H1 (cell line): ENCODE measurements around the gene SLC7A14. TPM values are rescaled to one million over a fixed set of nuclear protein-coding genes. Genes with fewer than 3 reads are reported as not detected.

ENCODE experiments used
- CTCF ChIA-PET: fragments of 300-600 bp; sonication (Branson Sonifier 250); formaldehyde crosslinking; loops from one replicate; lab custom pipeline; 2021; ENCODE audit not compliant: partially characterized antibody; lab: Charles Lee
- POLR2A ChIA-PET: fragments of 300-600 bp; sonication (Branson Sonifier 250); formaldehyde crosslinking; loops from one replicate; lab custom pipeline; 2021; ENCODE audit warnings: inconsistent platforms; ENCODE audit not compliant: partially characterized antibody; lab: Charles Lee
- DNase-seq, 2 experiments: peaks; one replicate each; pipeline versions ENCODE4 v3.0.0 to v3.0.0-alpha.2; 2010 to 2022; ENCODE audit warnings: low spot score in 2 of 2, low read depth in 1 of 2, mixed read lengths in 1 of 2
- FAIRE-seq: peaks from 2 replicates; lab custom pipeline; 2011; peaks lifted over from hg19 to GRCh38; lab: Jason Lieb, UNC
- H2AFZ ChIP-seq: 2 replicates; pipeline ENCODE4 v1.8.1; 2012; ENCODE audit warnings: low read length, inconsistent platforms
- H2AK5ac ChIP-seq: 2 replicates; pipeline ENCODE4 v1.6.1; 2013; ENCODE audit warnings: low read depth, low read length
- H2BK120ac ChIP-seq: replicated peaks from 2 replicates; pipeline ENCODE3; 2013; ENCODE audit warnings: low read depth, low read length, inconsistent platforms
- H2BK12ac ChIP-seq: 2 replicates; pipeline ENCODE4 v1.6.1; 2013; ENCODE audit warnings: low read depth, low read length
- H2BK15ac ChIP-seq: 2 replicates; pipeline ENCODE4 v1.6.1; 2013; ENCODE audit warnings: low read length
- H2BK20ac ChIP-seq: 2 replicates; pipeline ENCODE4 v1.6.1; 2013; ENCODE audit warnings: low read length
- H2BK5ac ChIP-seq: 2 replicates; pipeline ENCODE4 v1.6.1; 2013; ENCODE audit warnings: low read depth, low read length
- H3K14ac ChIP-seq: 2 replicates; pipeline ENCODE4 v1.6.1; 2013; ENCODE audit warnings: inconsistent platforms; ENCODE audit not compliant: insufficient read length
- H3K18ac ChIP-seq: 2 replicates; pipeline ENCODE4 v1.6.1; 2013; ENCODE audit warnings: low read length; ENCODE audit errors: extremely low read depth
- H3K23ac ChIP-seq: 2 replicates; pipeline ENCODE4 v1.6.1; 2013; ENCODE audit warnings: inconsistent platforms; ENCODE audit not compliant: insufficient read length
- H3K23me2 ChIP-seq: 2 replicates; pipeline ENCODE4 v1.6.1; 2013; ENCODE audit warnings: low read depth, low read length
- H3K27ac ChIP-seq: 2 replicates; pipeline ENCODE4 v1.6.1; 2011; ENCODE audit warnings: low read depth, low read length, inconsistent platforms
- H3K27me3 ChIP-seq, 4 experiments: replicated peaks in 1 of 4; 1 replicate in 1 of 4; 2 replicates in 3 of 4; pipeline versions ENCODE4 v1.6.1 to v1.8.1; 2011 to 2013; ENCODE audit warnings: low read length in 3 of 4, mild to moderate bottlenecking in 3 of 4, inconsistent platforms in 2 of 4, mixed read lengths in 2 of 4, moderate library complexity in 1 of 4; ENCODE audit not compliant: control insufficient read depth in 3 of 4, insufficient read depth in 3 of 4; ENCODE audit errors: extremely low read depth in 1 of 4
- H3K36me3 ChIP-seq, 4 experiments: 2 replicates each; pipeline versions ENCODE4 v1.6.1 to v1.8.1; 2011 to 2013; ENCODE audit warnings: mild to moderate bottlenecking in 4 of 4, low read length in 3 of 4, moderate library complexity in 2 of 4, control low read depth in 1 of 4, inconsistent platforms in 1 of 4; ENCODE audit not compliant: insufficient read depth in 4 of 4, control insufficient read depth in 2 of 4
- H3K4ac ChIP-seq: replicated peaks from 2 replicates; pipeline ENCODE3; 2013; ENCODE audit warnings: low read length, low read depth, mixed read lengths, inconsistent platforms; ENCODE audit not compliant: insufficient read length
- H3K4me1 ChIP-seq, 4 experiments: replicated peaks in 1 of 4; 1 replicate in 1 of 4; 2 replicates in 3 of 4; pipeline versions ENCODE4 v1.6.1 to v1.8.1; 2011 to 2013; ENCODE audit warnings: low read length in 3 of 4, inconsistent platforms in 2 of 4, mixed read lengths in 1 of 4; ENCODE audit not compliant: insufficient read depth in 4 of 4, control insufficient read depth in 3 of 4
- H3K4me2 ChIP-seq, 2 experiments: 2 replicates each; pipeline versions ENCODE4 v1.6.1 to v1.8.1; 2011 to 2013; ENCODE audit warnings: low read depth in 2 of 2, low read length in 2 of 2, control low read depth in 1 of 2, inconsistent platforms in 1 of 2, mild to moderate bottlenecking in 1 of 2; ENCODE audit not compliant: insufficient read depth in 1 of 2
- H3K4me3 ChIP-seq, 4 experiments: fragments of 200-600, 300-600 bp in 1 of 4; sonication (generic), shearing (Covaris generic), sonication (Bioruptor Twin) in 1 of 4; 2 replicates each; pipeline versions ENCODE4 v1.5.1 to v1.8.1; 2011 to 2016; ENCODE audit warnings: low read length in 4 of 4, low read depth in 3 of 4, control low read depth in 2 of 4, inconsistent platforms in 2 of 4, mild to moderate bottlenecking in 2 of 4, mixed read lengths in 1 of 4, moderate library complexity in 1 of 4; ENCODE audit not compliant: insufficient read depth in 2 of 4; ENCODE audit errors: extremely low read depth in 1 of 4
- H3K56ac ChIP-seq: replicated peaks from 2 replicates; pipeline ENCODE3; 2013; ENCODE audit warnings: low read depth, mild to moderate bottlenecking, mixed read lengths, low read length, inconsistent platforms; ENCODE audit not compliant: insufficient read length
- H3K79me1 ChIP-seq: 2 replicates; pipeline ENCODE4 v1.6.1; 2013; ENCODE audit warnings: low read depth, low read length, control low read depth
- H3K79me2 ChIP-seq, 2 experiments: 2 replicates each; pipeline versions ENCODE4 v1.6.1 to v1.8.1; 2012 to 2013; ENCODE audit warnings: low read length in 2 of 2, mild to moderate bottlenecking in 2 of 2, inconsistent platforms in 1 of 2; ENCODE audit not compliant: insufficient read depth in 2 of 2, control insufficient read depth in 1 of 2
- H3K9ac ChIP-seq, 4 experiments: replicated peaks in 1 of 4; 1 replicate in 1 of 4; 2 replicates in 3 of 4; pipeline versions ENCODE4 v1.6.1 to v1.8.1; 2011 to 2013; ENCODE audit warnings: low read depth in 3 of 4, low read length in 3 of 4, control low read depth in 2 of 4, mild to moderate bottlenecking in 2 of 4, moderate library complexity in 2 of 4, inconsistent platforms in 1 of 4; ENCODE audit errors: extremely low read depth in 1 of 4
- H3K9me3 ChIP-seq, 2 experiments: 2 replicates each; pipeline versions ENCODE4 v1.6.1 to v1.8.1; 2012 to 2013; ENCODE audit warnings: mild to moderate bottlenecking in 2 of 2, moderate library complexity in 2 of 2, control low read depth in 1 of 2, inconsistent platforms in 1 of 2, low read depth in 1 of 2, low read length in 1 of 2, mixed read lengths in 1 of 2; ENCODE audit not compliant: insufficient read depth in 2 of 2
- H4K20me1 ChIP-seq, 2 experiments: replicated peaks in 1 of 2; 2 replicates each; pipeline versions ENCODE3 to v1.8.1; 2011 to 2013; ENCODE audit warnings: inconsistent platforms in 2 of 2, low read length in 2 of 2, mild to moderate bottlenecking in 1 of 2; ENCODE audit not compliant: insufficient read depth in 2 of 2, control insufficient read depth in 1 of 2
- H4K5ac ChIP-seq: 2 replicates; pipeline ENCODE4 v1.6.1; 2013; ENCODE audit warnings: low read length, low read depth, mixed read lengths, inconsistent platforms; ENCODE audit not compliant: insufficient read length
- H4K8ac ChIP-seq: 2 replicates; pipeline ENCODE4 v1.8.0; 2013; ENCODE audit warnings: mild to moderate bottlenecking, moderate library complexity, low read length, inconsistent platforms; ENCODE audit not compliant: insufficient read depth; ENCODE audit errors: extremely low read depth
- H4K91ac ChIP-seq: replicated peaks from 2 replicates; pipeline ENCODE3; 2013; ENCODE audit warnings: low read length, mixed read lengths, inconsistent platforms; ENCODE audit not compliant: insufficient read length
- ASH2L ChIP-seq: fragments of 200-600, 300-600 bp; sonication (generic); IDR thresholded peaks from one replicate; pipeline ENCODE4 v1.7.1; 2017; ENCODE audit warnings: low read length
- CTCF ChIP-seq, 3 experiments: IDR thresholded peaks; 1 replicate in 2 of 3; 2 replicates in 1 of 3; pipeline versions ENCODE4 v1.5.1 to v1.6.1; 2011; ENCODE audit warnings: low read length in 3 of 3, mild to moderate bottlenecking in 3 of 3, inconsistent platforms in 2 of 3, low read depth in 1 of 3, moderate library complexity in 1 of 3; ENCODE audit not compliant: insufficient read depth in 1 of 3; ENCODE audit errors: control extremely low read depth in 1 of 3
- GABPA ChIP-seq: IDR thresholded peaks from 2 replicates; pipeline ENCODE4 v1.6.1; 2011; ENCODE audit warnings: mild to moderate bottlenecking, low read length, moderate library complexity, borderline replicate concordance; ENCODE audit not compliant: insufficient read depth
- KDM1A ChIP-seq: fragments of 200-600, 300-600 bp; sonication (generic); IDR thresholded peaks from 2 replicates; pipeline ENCODE4 v1.7.1; 2016; ENCODE audit warnings: mild to moderate bottlenecking, low read length, borderline replicate concordance
- RAD21 ChIP-seq, 2 experiments: IDR thresholded peaks in 1 of 2; conservative IDR thresholded peaks in 1 of 2; 2 replicates each; pipeline ENCODE4 v1.6.1; 2011; ENCODE audit warnings: low read depth in 2 of 2, low read length in 2 of 2, improper control_type of control experiment in 1 of 2, inconsistent platforms in 1 of 2, mild to moderate bottlenecking in 1 of 2, moderate library complexity in 1 of 2
- SAP30 ChIP-seq: fragments of 300-600 bp; sonication (generic); IDR thresholded peaks from 2 replicates; pipeline ENCODE4 v1.7.1; 2012; ENCODE audit warnings: low read length, moderate library complexity, mild to moderate bottlenecking, inconsistent platforms; ENCODE audit not compliant: insufficient read depth, insufficient replicate concordance
- TBP ChIP-seq: IDR thresholded peaks from 2 replicates; pipeline ENCODE4 v1.6.1; 2011; ENCODE audit warnings: low read depth, low read length, improper control_type of control experiment
- TEAD4 ChIP-seq: IDR thresholded peaks from 2 replicates; pipeline ENCODE4 v1.6.1; 2012; ENCODE audit warnings: low read depth, low read length, inconsistent platforms, mixed read lengths
- YY1 ChIP-seq: IDR thresholded peaks from 2 replicates; pipeline ENCODE4 v1.6.1; 2011; ENCODE audit warnings: low read depth, mild to moderate bottlenecking, low read length
- WGBS, 2 experiments: shearing (Covaris generic) in 1 of 2; methylation state at CpG; one replicate each; pipeline versions ENCODE4 v1.1.6 to v1.1.7; 2013 to 2015; ENCODE audit warnings: low lambda C conversion rate in 2 of 2, mixed read lengths in 2 of 2, inconsistent platforms in 1 of 2, low coverage in 1 of 2, missing lambda C conversion rate in 1 of 2; ENCODE audit not compliant: insufficient replicate concordance in 2 of 2, insufficient coverage in 1 of 2, insufficient read length in 1 of 2; ENCODE audit errors: extremely low coverage in 1 of 2, missing lambda C conversion rate in 1 of 2; 5-methylcytosine and 5-hydroxymethylcytosine counted together
- polyA plus RNA-seq, 7 experiments: library from polyadenylated mRNA; depleted of rRNA in 3 of 7; stranded (reverse) in 5 of 7; unstranded in 2 of 7; fragments of >200 nt in 5 of 7; fragments of 200-250 nt in 2 of 7; gene quantifications; 1 replicate in 5 of 7; 2 replicates in 1 of 7; 4 replicates in 1 of 7; pipeline versions ENCODE4 v1.2.1 to v1.2.3, GENCODE V29; 2011 to 2013; ENCODE audit warnings: missing spikeins in 2 of 7, mixed read lengths in 2 of 7
- total RNA-seq: library from RNA; stranded (reverse); fragmentation: NEBNext Ultra II Directional; extraction: Animal tissue kit (Norgen Biotek cat#: 25700); gene quantifications from 2 replicates; pipeline ENCODE4 v1.2.1, GENCODE V29; 2021

Gene SLC7A14
- total and polyA plus RNA-seq, 2 of the 8 experiments (the other 6 are each of a cell fraction or from before 2014, with no cell fraction given): 0.21 to 0.95 TPM

- no peak overlapping the region for H3K18ac ChIP-seq
- H3K4me3 ChIP-seq: peak overlapping the region; percentile 32 to 71 (median 60)
- no peak overlapping the region for H3K14ac ChIP-seq
- no peak overlapping the region for H2AK5ac ChIP-seq
- H3K27ac ChIP-seq: no peak overlapping the region
- H4K8ac ChIP-seq: no peak overlapping the region
- 2% methylated on average over 18 of the region's 20 CpGs; no CpG with 5 or more reads in 1 of the 2 experiments for WGBS, 2 experiments
- peak; percentile 63 for FAIRE-seq
- peaks cover 0 to 4% of the 10 kb centered on the region in 2 experiments for H4K20me1 ChIP-seq
- H3K4me1 ChIP-seq: peaks cover 0 to 7% (median 3%) of the 10 kb centered on the region in 4 experiments; a peak in 4 of 7 replicates
- no peak overlapping the region for H4K91ac ChIP-seq
- ChIA-PET POLR2A (interaction anchor here (1.0 to 1.1 kb wide), 2 partner anchors 98 to 285 kb away, joined by 3 to 4 read pairs; partner anchors contain the start of gene RPL22L1), CTCF (interaction anchor here (0.8 to 2.9 kb wide), 11 partner anchors 12 to 251 kb away, joined by 3 to 39 read pairs (median 3); no protein-coding TSS in a partner anchor)
- H3K4ac ChIP-seq: no peak overlapping the region
- no peak overlapping the region for H3K9ac ChIP-seq
- H3K9me3 ChIP-seq: no peaks in the 10 kb centered on the region
- H3K4me2 ChIP-seq: peak overlapping the region; percentile 83 to 85
- H3K36me3 ChIP-seq: no peaks in the 10 kb centered on the region
- H2BK5ac ChIP-seq: no peak overlapping the region
- H3K56ac ChIP-seq: no peak overlapping the region
- H2BK12ac ChIP-seq: no peak overlapping the region
- no peak overlapping the region for H4K5ac ChIP-seq
- H3K79me2 ChIP-seq: no peaks in the 10 kb centered on the region
- no peak overlapping the region for H2BK15ac ChIP-seq
- H2BK120ac ChIP-seq: no peak overlapping the region
- peaks cover 0 to 25% (median 21%) of the 10 kb centered on the region in 4 experiments; a peak in 6 of 7 replicates for H3K27me3 ChIP-seq
- no peaks in the 10 kb centered on the region for H3K79me1 ChIP-seq
- no peak overlapping the region for H3K23ac ChIP-seq
- no peak overlapping the region for H2BK20ac ChIP-seq
- peaks cover 6% of the 10 kb centered on the region; the same call in 1 of the 2 replicates for H3K23me2 ChIP-seq
- no peak overlapping the region for H2AFZ ChIP-seq
- peak in 1 of 2 experiments; percentile 96 for DNase-seq
- TF ChIP-seq GABPA (peak; percentile 48; the same call in 1 of the 2 replicates), CTCF (IDR thresholded peaks at IDR 0.05; ENCODE audit: control extremely low read depth in 1 of 3, insufficient read depth in 1 of 3, low read depth in 1 of 3, low read length in 3 of 3) (peak in 2 of 3 experiments; percentile 3 to 7; a peak in 1 of 4 replicates), SAP30 (peak; percentile 43), KDM1A (peak; percentile 62; the same call in 1 of the 2 replicates), TEAD4 (peak; percentile 85), TBP (no peak; the same call in 1 of the 2 replicates), ASH2L (peak; percentile 34), YY1 (0 out of 2 replicates have a peak, but pooled peaks have one; percentile 47), RAD21 (IDR thresholded peaks at IDR 0.05 in 1 of 2, conservative IDR thresholded peaks at IDR 0.05 in 1 of 2; ENCODE audit: low read depth in 2 of 2, low read length in 2 of 2) (peak; percentile 31 to 34)
Observed at GRCh38 chr3:170584585-170585007, 1.3 kb downstream of the SLC7A14 start.
